Measurements from ENCODE around the gene THEM4.
A peak's percentile ranks its signal among the peaks of the same experiment; 100 is the strongest.

Gene THEM4

DNA sequence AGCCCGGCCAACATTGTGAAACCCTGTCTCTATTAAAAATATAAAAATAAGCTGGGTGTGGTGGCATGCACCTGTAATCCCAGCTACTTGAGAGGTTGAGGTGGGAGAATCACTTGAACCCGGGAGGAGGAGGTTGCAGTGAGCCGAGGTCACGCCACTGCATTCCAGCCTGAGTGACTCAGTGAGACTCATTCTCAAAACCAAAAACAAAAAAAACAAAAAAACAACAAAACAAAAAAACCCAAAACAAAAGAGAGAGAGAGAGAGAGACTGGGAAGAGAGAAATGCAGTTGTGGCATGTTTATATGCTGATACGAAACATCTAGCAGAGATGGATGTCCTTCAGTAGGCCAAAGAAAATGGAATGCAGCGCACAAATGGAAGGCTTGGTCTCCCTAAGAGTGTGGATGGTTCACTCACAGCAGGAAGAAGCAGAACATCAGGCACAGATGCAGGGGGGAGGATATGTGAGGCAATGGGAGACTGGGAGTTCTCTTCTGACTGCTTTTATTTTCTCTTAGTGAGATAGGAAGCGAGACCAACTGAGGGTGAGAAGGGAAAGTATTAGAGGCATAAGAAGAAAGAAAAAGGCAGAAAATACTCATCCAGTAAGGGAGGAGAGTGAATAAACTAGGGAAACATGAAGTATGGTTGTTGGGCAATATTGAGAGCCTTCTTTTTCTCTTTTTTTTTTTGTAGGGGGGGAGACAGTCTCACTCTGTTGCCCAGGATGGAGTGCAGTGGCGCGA lies 16.0 kb downstream of the THEM4 start:
- TF ChIP-seq, protein P1, sequence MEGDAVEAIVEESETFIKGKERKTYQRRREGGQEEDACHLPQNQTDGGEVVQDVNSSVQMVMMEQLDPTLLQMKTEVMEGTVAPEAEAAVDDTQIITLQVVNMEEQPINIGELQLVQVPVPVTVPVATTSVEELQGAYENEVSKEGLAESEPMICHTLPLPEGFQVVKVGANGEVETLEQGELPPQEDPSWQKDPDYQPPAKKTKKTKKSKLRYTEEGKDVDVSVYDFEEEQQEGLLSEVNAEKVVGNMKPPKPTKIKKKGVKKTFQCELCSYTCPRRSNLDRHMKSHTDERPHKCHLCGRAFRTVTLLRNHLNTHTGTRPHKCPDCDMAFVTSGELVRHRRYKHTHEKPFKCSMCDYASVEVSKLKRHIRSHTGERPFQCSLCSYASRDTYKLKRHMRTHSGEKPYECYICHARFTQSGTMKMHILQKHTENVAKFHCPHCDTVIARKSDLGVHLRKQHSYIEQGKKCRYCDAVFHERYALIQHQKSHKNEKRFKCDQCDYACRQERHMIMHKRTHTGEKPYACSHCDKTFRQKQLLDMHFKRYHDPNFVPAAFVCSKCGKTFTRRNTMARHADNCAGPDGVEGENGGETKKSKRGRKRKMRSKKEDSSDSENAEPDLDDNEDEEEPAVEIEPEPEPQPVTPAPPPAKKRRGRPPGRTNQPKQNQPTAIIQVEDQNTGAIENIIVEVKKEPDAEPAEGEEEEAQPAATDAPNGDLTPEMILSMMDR (IDR thresholded peaks at IDR 0.05): no peak

DNA sequence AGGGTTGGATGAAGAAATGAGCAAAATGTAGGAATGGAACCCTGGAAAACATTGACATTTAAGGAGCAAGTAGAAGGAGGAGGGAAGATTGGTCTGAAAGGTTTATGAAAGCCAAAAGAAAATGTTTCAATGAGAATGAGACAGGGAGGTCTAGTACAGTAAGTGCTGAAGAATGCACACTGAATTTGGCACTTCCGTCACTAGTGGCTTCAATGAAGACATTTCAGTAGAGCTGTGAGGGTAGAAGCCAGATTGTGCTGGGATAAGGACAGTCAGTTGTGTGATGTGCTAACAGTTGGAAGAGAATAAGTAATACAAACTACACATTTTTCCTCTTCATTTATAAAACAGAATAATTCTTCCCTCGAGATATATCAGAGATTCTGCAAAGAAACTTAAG lies 17.1 kb downstream of the THEM4 start:
- TF ChIP-seq, protein P1 (IDR thresholded peaks at IDR 0.05): no peak

DNA sequence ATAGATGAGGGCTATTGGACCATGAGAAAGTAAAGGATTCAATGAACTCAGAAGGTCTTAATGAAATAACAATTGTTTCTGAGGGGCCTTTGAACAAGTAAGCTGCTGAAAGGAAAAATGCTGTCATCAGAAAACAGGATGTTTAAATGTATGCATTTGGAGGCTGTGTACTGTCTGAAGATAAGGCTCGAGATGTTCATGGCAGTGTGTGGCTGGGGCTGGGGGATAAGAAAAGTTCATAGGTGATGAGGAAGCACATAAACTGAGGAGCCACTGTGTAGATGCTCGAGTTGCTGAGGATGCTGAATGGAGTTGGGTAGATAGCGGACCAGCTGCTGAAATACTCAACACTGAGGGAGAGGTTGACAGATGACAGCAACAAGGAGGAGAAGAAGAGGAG lies 17.8 kb downstream of the THEM4 start:
- TF ChIP-seq, protein P1 (IDR thresholded peaks at IDR 0.05): no peak

DNA sequence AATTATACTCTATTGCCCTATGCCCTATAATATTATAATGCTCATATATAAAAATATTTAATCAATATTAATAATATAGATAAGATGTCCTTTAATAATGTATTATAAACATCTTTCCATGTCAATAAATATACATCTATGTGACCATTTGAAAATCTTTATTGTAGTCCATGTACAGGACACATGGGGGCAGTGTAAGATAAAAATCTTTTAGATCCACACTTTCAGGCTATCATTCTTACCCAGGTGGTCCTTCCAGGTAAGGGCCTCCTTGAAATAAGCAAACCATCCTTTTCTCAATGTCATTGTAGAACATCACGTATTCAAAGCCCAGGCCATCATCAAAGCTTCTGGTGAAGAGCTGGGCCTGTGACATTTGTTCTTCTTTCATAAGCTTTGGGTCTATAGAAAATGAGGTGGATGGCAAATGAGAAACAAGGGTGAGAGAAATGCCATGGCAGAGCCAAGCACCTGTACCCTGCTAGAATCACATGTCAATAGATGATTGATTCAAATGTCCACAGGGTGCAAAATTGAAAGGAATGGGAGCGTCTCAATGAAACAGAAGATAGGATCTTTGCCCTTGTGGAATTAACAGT lies 20.2 kb downstream of the THEM4 start:
- TF ChIP-seq, protein P1 (IDR thresholded peaks at IDR 0.05): peak; percentile 52; the same call in 1 of the 2 replicates

DNA sequence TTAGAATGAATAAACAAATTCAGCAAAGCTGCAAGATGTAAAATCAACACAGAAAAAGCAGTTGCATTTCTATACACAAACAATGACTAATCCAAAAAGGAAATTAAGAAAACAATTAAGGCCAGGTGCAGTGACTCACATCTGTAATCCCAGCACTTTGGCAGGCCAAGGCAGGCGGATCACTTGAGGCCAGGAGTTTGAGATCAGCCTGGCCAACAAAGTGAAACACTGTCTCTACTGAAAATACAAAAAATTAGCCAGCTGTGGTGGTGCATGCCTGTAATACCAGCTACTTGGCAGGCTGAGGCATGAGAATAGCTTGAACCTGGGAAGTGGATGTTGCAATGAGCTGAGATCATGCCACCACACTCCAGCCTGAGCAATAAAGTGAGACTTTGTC lies 22.3 kb downstream of the THEM4 start:
- TF ChIP-seq, protein P1 (IDR thresholded peaks at IDR 0.05): no peak

DNA sequence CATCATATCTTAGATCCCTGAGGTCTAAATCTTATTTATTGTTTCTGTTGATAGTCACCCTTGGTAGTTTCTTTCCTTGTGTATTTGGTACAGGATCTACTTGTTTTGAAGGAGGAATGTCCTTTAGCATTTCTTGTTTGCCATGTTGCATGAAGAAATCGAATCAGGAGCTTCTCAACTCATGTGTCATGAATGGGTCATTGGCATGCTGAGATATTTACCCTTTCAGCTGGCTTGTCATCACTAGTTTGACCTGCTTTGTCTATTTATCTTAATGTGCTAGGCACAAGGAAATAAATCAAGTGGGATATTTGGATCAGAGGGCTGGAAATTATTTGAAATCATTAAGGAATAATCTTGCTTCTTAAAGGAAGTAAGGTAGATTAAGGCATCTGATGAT lies 23.8 kb downstream of the THEM4 start:
- TF ChIP-seq, protein P1 (IDR thresholded peaks at IDR 0.05): no peak

DNA sequence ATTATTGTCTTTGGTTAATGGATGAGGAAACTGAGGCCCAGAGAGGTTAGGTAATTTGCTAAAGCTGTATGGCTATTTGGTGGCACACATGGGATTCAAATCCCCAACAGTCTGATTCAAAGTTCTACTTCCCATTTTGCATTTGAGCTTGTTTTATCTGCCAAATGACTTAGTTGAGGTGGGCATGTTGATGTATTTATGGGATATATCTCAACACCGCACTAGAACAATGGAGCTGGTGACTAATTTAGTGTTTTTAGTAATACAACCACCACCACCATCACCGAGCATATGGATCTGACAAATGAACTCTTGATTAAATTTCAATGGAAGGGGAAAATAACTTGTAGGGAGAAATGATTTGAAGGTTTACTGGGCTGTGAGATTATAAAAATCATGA lies 26.8 kb downstream of the THEM4 start:
- TF ChIP-seq, protein P1 (IDR thresholded peaks at IDR 0.05): no peak
